ENCODE data around the gene LYST.

DNA sequence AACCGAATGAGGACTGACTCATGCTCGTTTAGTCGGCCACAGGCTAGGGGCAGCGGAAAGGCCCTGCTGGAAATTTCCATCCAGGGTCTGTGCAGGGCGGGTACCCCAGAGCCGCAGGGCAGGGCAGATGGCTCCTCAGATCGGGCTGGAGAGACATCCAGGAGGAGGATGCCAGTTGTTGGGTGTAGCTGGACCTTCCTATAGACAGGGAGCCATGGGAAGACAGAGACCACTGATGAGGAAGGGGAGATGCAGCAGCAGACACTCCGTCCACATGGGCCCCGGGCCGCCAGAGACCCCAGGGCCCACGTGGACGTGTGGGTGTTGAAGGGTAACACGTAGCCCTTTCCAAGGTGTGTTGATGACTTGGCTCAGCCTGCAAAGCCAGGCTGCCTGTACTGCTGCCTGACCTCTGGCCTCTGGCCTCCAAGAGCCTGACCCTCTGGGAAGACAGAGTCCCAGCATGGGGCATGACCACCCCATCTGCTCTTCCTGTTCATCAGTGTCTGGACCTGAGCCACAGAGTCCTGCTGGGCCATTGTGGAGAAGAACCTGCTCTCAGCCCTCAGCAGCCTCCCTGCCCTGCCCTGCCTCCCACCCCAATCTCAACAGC is 221.9 kb downstream of the LYST start:
- TF ChIP-seq EZH2 (optimal IDR thresholded peaks at IDR 0.05; ENCODE audit: low read depth, low read length) (no peak), EZH2phosphoT487 (IDR thresholded peaks at IDR 0.05; ENCODE audit: low read length) (no peak)
- TF ChIP-seq, protein P1, sequence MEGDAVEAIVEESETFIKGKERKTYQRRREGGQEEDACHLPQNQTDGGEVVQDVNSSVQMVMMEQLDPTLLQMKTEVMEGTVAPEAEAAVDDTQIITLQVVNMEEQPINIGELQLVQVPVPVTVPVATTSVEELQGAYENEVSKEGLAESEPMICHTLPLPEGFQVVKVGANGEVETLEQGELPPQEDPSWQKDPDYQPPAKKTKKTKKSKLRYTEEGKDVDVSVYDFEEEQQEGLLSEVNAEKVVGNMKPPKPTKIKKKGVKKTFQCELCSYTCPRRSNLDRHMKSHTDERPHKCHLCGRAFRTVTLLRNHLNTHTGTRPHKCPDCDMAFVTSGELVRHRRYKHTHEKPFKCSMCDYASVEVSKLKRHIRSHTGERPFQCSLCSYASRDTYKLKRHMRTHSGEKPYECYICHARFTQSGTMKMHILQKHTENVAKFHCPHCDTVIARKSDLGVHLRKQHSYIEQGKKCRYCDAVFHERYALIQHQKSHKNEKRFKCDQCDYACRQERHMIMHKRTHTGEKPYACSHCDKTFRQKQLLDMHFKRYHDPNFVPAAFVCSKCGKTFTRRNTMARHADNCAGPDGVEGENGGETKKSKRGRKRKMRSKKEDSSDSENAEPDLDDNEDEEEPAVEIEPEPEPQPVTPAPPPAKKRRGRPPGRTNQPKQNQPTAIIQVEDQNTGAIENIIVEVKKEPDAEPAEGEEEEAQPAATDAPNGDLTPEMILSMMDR (IDR thresholded peaks at IDR 0.05; ENCODE audit: low read length): no peak

All from MM.1S (cell line).